ENCODE results near the gene ZNF786.

DNA sequence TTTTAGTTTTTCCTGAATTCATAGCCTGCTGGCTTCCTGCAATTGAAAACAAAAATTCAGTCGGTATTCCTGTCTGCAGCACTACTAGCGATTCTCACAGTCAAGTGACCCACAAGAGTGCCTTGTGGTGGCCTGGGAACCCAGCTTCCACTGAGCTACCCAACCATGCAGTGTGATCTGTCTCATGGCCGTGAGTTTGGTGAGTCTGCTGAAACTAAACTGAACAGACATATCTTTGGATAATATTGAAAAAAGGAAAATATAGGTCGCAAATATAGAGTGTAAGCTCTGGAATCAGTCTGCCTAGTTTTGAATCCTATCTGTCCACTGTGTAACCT, 18.1 kb downstream of the ZNF786 start:
- TF ChIP-seq, protein P1, sequence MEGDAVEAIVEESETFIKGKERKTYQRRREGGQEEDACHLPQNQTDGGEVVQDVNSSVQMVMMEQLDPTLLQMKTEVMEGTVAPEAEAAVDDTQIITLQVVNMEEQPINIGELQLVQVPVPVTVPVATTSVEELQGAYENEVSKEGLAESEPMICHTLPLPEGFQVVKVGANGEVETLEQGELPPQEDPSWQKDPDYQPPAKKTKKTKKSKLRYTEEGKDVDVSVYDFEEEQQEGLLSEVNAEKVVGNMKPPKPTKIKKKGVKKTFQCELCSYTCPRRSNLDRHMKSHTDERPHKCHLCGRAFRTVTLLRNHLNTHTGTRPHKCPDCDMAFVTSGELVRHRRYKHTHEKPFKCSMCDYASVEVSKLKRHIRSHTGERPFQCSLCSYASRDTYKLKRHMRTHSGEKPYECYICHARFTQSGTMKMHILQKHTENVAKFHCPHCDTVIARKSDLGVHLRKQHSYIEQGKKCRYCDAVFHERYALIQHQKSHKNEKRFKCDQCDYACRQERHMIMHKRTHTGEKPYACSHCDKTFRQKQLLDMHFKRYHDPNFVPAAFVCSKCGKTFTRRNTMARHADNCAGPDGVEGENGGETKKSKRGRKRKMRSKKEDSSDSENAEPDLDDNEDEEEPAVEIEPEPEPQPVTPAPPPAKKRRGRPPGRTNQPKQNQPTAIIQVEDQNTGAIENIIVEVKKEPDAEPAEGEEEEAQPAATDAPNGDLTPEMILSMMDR (IDR thresholded peaks at IDR 0.05), result no peak
- no peak for TF ChIP-seq POLR2A (IDR thresholded peaks at IDR 0.05)
